Epithelial cell of umbilical artery (primary cell): ENCODE data around the gene AARSD1. TPM values are rescaled to one million over a fixed set of nuclear protein-coding genes. Genes with fewer than 3 reads are reported as not detected.

ENCODE experiments used
- total RNA-seq: library from RNA; depleted of rRNA; stranded (reverse); fragments of >200 nt; gene quantifications from 2 replicates; pipeline ENCODE4 v1.2.3, GENCODE V29; 2014

AARSD1 gene, protein sequence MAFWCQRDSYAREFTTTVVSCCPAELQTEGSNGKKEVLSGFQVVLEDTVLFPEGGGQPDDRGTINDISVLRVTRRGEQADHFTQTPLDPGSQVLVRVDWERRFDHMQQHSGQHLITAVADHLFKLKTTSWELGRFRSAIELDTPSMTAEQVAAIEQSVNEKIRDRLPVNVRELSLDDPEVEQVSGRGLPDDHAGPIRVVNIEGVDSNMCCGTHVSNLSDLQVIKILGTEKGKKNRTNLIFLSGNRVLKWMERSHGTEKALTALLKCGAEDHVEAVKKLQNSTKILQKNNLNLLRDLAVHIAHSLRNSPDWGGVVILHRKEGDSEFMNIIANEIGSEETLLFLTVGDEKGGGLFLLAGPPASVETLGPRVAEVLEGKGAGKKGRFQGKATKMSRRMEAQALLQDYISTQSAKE
- total RNA-seq: 25.7 and 34.2 TPM in 2 replicates

DNA sequence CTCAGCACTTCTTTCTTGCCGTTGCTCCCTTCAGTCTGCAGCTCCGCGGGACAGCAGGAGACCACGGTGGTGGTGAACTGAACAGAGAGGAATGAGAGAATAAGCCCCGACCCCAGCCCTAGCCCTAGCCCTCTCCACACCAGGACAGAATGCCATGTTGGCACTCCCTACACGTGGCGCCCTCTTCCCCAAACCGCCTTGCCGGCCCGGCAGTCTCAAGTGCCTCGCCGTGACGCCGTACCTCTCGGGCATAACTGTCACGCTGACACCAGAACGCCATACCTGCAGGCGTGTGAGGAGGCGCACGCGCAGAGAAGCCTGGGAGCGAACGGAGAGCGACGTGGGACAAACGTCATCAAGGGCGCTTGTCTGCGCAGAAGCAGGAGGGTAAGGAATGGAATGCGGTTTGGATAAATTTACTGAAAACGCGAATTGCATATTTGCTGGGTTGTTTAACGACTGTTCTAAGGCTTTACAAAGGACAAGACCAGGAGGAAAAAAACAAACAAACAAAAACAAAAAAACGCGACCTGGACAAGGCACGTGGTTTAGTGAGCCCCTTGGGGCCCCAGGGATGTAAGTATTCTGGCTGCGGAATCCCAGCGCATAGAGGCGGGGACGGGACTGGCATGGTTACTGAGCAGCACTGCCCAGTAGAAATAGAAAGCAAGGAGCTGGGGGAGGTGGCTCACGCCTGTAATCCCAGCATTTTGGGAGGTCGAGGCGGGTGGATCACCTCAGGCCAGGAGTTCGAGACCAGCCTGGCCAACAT lies at the start of gene AARSD1:
Gene AARSD1, minus strand, starts transcription at position 294 of the 772 bp plus-strand sequence. Its CDS starts 14 bp downstream, at position 280.

DNA sequence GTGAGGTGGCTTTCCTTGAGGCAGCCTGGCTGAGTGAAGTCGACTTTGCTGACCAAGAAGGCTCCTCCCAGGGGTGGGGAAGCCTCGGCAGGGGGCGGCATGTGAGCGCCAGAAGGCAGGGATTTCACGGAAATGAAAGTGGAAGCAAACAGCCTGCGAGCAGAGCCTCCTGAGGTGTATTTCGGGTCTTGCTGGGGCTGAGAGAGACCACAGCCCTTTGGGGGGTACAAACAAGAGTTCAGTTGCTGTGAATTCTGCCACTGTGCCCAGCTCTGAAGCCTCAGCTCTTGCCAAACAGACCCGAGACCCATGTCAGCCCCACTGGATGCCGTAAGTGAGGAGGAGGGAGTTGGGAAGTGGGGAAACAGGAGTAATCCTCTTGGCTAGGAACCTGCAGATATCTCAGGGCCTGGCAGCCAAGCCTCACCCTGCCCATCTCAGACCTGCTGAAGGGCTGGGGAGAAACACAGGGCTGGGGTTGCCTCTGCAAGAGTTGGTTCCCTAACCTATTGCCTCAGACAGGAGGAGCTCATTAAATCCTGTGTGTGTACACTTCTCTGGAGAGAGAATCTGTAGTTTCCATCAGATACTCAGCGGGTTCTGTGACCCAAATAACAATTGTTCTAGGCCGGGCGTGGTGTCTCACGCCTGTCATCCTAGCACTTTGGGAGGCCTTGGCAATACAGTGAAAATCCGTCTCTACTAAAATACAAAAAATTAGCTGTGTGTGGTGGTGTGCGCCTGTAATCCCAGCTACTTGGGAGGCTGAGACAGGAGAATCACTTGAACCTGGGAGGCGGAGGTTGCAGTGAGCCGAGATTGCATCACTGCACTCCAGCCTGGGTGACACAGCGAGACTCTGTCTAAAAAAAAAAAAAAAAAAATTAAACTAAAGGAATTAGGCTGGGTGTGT lies 42.6 kb upstream of the AARSD1 start, which contains the start of gene IFI35:
Gene IFI35, plus strand, starts transcription at position 146 of the 913 bp plus-strand sequence. Its CDS starts 164 bp downstream, at position 310.

DNA sequence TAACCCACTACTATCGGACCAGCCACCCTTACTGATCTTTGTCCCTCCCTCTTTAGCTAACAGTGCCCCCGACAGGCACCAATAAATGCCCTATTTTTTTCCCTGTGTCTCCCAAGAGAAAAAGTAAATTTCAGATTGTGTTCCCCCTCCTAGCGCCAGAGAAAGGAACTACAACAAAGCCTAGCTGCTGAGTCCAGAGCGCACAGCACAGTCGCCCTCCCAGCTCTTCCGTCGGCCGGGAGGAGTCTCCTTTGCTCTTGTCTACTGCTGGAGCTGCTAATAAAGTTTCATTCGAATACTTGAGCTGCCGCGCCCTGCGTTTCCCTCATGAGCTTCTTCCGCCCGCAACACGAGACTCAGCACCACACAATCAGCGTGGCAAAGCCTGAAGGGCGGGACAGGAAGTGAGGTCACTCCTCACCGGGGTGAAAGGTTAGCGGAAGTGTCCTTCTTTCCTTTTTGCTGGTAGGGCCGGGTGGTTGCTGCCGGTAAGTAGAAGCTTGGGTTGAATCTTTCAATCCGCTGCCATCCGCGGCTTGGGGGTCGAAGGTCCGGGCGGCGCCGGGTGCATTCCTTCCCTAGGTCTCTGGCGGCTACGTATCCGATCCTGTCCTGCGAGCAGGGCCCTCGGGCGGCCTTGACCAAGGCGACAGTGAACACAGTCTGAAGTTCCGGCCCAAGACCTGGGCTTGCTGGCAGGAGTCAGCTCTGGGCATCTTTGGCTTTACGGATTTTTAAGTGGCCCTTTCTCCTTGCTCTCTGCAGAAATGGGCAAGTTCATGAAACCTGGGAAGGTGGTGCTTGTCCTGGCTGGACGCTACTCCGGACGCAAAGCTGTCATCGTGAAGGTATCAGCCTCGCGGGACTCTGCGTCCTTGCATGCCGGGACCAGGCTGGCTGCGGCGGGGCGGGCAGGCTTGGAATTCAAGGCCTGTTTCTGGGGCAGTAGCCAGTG lies 34.0 kb upstream of the AARSD1 start, which contains the start of gene RPL27:
Gene RPL27, plus strand, starts transcription at position 436 of the 955 bp plus-strand sequence. Its CDS starts 332 bp downstream, at position 768.

DNA sequence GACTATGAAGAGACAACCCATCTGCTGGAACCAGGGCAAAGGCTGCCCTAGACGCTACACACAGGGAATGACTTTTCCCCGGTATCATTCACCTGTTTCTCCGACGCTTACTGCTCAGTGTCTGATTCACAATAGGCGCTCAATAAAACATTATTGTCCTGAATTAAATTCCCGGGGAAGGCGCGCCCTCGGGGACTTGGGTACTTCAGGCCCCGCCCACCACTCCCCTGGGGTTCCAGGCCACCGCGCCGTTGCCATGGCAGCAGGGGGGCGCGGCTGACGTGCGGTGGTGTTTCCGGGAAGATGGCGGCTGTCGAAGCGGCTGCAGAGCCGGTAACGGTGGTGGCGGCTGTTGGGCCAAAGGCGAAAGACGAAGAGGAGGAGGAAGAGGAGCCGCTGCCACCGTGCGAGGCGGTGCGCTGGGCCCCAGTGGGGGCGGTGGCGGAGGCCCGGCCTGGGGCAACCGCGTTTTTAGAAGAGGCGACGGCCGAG lies 16.1 kb upstream of the AARSD1 start, which contains the start of gene RUNDC1:
Gene RUNDC1, plus strand, starts transcription at position 292 of the 492 bp plus-strand sequence. Its CDS starts 12 bp downstream, at position 304.

DNA sequence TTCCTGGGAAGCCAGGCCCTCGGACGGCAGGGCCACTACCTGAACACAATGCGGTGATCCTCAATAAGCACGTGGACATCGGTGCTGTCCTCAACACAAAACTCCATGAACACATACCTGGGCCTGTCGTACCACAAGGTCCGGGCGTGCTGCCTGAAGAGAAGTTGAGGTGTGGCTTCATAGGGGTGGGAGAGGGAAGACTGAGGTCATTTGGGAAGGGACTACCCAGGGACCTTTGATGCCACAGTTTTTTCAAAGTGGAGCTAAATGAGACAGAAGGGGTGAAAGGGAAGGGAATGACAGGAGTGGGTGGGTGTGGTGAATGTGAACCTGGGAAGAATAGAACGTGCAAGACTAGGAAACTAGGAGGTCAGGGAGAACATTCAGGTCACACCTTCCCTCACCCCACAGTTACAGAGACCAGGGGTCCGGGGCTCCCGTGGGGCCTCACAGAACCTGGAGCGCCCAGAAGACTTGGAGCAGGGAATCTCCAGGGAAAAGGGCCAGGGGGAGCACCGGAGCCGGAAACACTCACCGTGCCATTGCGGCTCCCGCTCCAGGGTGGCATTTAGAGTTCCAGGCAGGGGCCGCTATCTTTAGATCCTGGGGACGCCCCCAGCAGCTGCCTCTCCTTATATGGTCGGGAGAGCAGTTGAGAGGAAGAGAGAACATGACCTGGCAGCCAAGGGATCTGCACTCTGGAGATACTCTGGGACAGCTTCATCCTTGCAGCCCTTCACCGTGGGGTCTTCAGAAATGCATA lies 15.4 kb upstream of the AARSD1 start, which contains the start of gene PTGES3L:
Gene PTGES3L, minus strand, starts transcription at position 570 of the 763 bp plus-strand sequence. Its CDS starts 27 bp downstream, at position 543.

Other genes with a start within 250 kb of the AARSD1 start
- gene EZH1, start 219.4 kb downstream of the AARSD1 start, total RNA-seq: 5.8 and 14.0 TPM in 2 replicates
- 1.9 and 5.2 TPM in 2 replicates for gene RAMP2, start 203.2 kb downstream of the AARSD1 start, total RNA-seq
- gene VPS25, start 191.0 kb downstream of the AARSD1 start, total RNA-seq: 61.4 and 62.2 TPM in 2 replicates
- 0.32 and 0.76 TPM in 2 replicates for gene WNK4, start 183.8 kb downstream of the AARSD1 start, total RNA-seq
- 88.4 and 101 TPM in 2 replicates for gene COA3, start 165.8 kb downstream of the AARSD1 start, total RNA-seq
- 0.32 TPM in 1 of 2 replicates, not detected in the other for gene CNTD1, start 165.6 kb downstream of the AARSD1 start, total RNA-seq
- 127 and 198 TPM in 2 replicates for gene BECN1, start 140.2 kb downstream of the AARSD1 start, total RNA-seq
- 91.3 and 127 TPM in 2 replicates for gene PSME3, start 131.1 kb downstream of the AARSD1 start, total RNA-seq
- 0.32 and 0.46 TPM in 2 replicates for gene AOC2, start 119.9 kb downstream of the AARSD1 start, total RNA-seq
- gene AOC3, start 113.3 kb downstream of the AARSD1 start, total RNA-seq: under 0.01 and 0.15 TPM in 2 replicates
- not detected in 2 replicates for gene G6PC1, start 63.7 kb downstream of the AARSD1 start, total RNA-seq
- gene PTGES3L, start 15.6 kb upstream of the AARSD1 start, total RNA-seq: 0.65 TPM in 1 of 2 replicates, not detected in the other
- 8.8 and 12.6 TPM in 2 replicates for gene RUNDC1, start 16.1 kb upstream of the AARSD1 start, total RNA-seq
- gene RPL27, start 34.0 kb upstream of the AARSD1 start, total RNA-seq: 928 and 1,618 TPM in 2 replicates
- 15.3 and 91.0 TPM in 2 replicates for gene IFI35, start 42.3 kb upstream of the AARSD1 start, total RNA-seq
- gene VAT1, start 57.9 kb upstream of the AARSD1 start, total RNA-seq: 160 and 194 TPM in 2 replicates
- gene RND2, start 60.8 kb upstream of the AARSD1 start, total RNA-seq: under 0.01 and 0.46 TPM in 2 replicates
- gene BRCA1, start 160.9 kb upstream of the AARSD1 start, total RNA-seq: 14.6 and 26.3 TPM in 2 replicates
- gene NBR1, start 206.8 kb upstream of the AARSD1 start, total RNA-seq: 87.1 and 103 TPM in 2 replicates
- gene TMEM106A, start 247.4 kb upstream of the AARSD1 start, total RNA-seq: 1.9 and 2.9 TPM in 2 replicates